Common myeloid progenitor, CD34-positive (primary cell): ENCODE results near the gene DTWD2.
"Not testable (repeated sequence)": the region's sequence is repeated elsewhere in the genome, so short reads cannot be mapped to it uniquely, and the experiment has no call there.

Experiments used
- CTCF ChIA-PET: fragments of 350-600 bp; sonication (Branson Sonifier 250); formaldehyde crosslinking; loops from one replicate; lab custom pipeline; 2021; ENCODE audit warnings: antibody characterized with exemption; lab: Charles Lee
- POLR2A ChIA-PET: fragments of 350-600 bp; sonication (Branson Sonifier 250); formaldehyde crosslinking; loops from one replicate; lab custom pipeline; 2021; ENCODE audit warnings: antibody characterized with exemption; lab: Charles Lee
- DNase-seq, 3 donors: peaks; one replicate each; pipeline versions ENCODE4 v3.0.0 to v3.0.0-alpha.2; 2013
- H3K27ac ChIP-seq, 2 experiments: 1 replicate in 1 of 2; 2 replicates in 1 of 2; pipeline ENCODE4 v1.7.0; 2013; ENCODE audit warnings: inconsistent platforms in 2 of 2, low read length in 2 of 2, mild to moderate bottlenecking in 2 of 2, low read depth in 1 of 2, moderate library complexity in 1 of 2; ENCODE audit not compliant: severe bottlenecking in 2 of 2, insufficient read depth in 1 of 2, poor library complexity in 1 of 2
- H3K27me3 ChIP-seq, 5 experiments: replicated peaks in 2 of 5; 1 replicate in 3 of 5; 2 replicates in 2 of 5; pipeline versions ENCODE4 v1.6.1 to v1.7.0; 2013; ENCODE audit warnings: low read length in 4 of 5, mild to moderate bottlenecking in 2 of 5, moderate library complexity in 2 of 5, inconsistent platforms in 1 of 5; ENCODE audit not compliant: insufficient read depth in 5 of 5, control insufficient read depth in 4 of 5
- H3K36me3 ChIP-seq, 4 experiments: 1 replicate in 2 of 4; 2 replicates in 2 of 4; pipeline versions ENCODE4 v1.6.1 to v1.7.0; 2013; ENCODE audit warnings: low read length in 3 of 4, control low read depth in 1 of 4, mild to moderate bottlenecking in 1 of 4; ENCODE audit not compliant: control insufficient read depth in 4 of 4, insufficient read depth in 4 of 4
- H3K4me1 ChIP-seq, 4 experiments: 1 replicate in 3 of 4; 2 replicates in 1 of 4; pipeline versions ENCODE4 v1.6.1 to v1.7.1; 2013; ENCODE audit warnings: low read length in 3 of 4, mild to moderate bottlenecking in 3 of 4, control low read depth in 1 of 4, inconsistent platforms in 1 of 4, moderate library complexity in 1 of 4; ENCODE audit not compliant: control insufficient read depth in 4 of 4, insufficient read depth in 4 of 4; ENCODE audit errors: control extremely low read depth in 1 of 4
- H3K4me3 ChIP-seq, 7 experiments: 1 replicate in 4 of 7; 2 replicates in 3 of 7; pipeline versions ENCODE4 v1.5.1 to v1.7.0; 2013; ENCODE audit warnings: mild to moderate bottlenecking in 7 of 7, low read length in 6 of 7, moderate library complexity in 6 of 7, inconsistent platforms in 2 of 7, low read depth in 2 of 7, control low read depth in 1 of 7; ENCODE audit not compliant: insufficient read depth in 4 of 7, control insufficient read depth in 1 of 7; ENCODE audit errors: extremely low read depth in 1 of 7
- H3K9me3 ChIP-seq, 5 experiments: 1 replicate in 4 of 5; 2 replicates in 1 of 5; pipeline versions ENCODE4 v1.6.1 to v1.7.1; 2013; ENCODE audit warnings: low read length in 4 of 5, mild to moderate bottlenecking in 2 of 5, inconsistent platforms in 1 of 5, low read depth in 1 of 5, moderate library complexity in 1 of 5; ENCODE audit not compliant: control insufficient read depth in 4 of 5, insufficient read depth in 2 of 5; ENCODE audit errors: control extremely low read depth in 1 of 5
- WGBS: methylation state at CpG from one replicate; pipeline ENCODE4 v1.1.5; 2013; ENCODE audit not compliant: insufficient coverage; 5-methylcytosine and 5-hydroxymethylcytosine counted together

Gene DTWD2

DNA sequence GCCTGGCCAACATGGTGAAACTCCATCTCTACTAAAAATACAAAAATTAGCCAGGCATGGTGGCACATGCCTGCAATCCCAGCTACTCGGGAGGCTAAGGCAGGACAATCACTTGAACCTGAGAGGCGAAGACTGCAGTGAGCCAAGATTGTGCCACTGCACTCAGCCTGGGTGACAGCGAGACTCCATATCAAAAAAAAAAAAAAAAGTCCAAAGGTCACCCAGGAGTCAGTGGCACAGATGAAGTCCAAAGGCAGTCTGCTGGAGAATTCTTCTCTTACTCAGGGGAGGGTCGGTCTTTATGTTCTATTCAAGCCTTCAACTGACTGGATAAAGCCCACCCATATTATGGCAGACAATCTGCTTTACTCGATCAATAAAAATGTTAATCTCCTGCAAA, 80.8 kb downstream of the DTWD2 start:
- H3K4me1 ChIP-seq, H3K9me3 ChIP-seq, H3K27ac ChIP-seq, POLR2A ChIA-PET, CTCF ChIA-PET, H3K27me3 ChIP-seq, H3K36me3 ChIP-seq, DNase-seq, H3K4me3 ChIP-seq: not testable (repeated sequence)
- 90% methylated on average over 4 of the region's 5 CpGs for WGBS

DNA sequence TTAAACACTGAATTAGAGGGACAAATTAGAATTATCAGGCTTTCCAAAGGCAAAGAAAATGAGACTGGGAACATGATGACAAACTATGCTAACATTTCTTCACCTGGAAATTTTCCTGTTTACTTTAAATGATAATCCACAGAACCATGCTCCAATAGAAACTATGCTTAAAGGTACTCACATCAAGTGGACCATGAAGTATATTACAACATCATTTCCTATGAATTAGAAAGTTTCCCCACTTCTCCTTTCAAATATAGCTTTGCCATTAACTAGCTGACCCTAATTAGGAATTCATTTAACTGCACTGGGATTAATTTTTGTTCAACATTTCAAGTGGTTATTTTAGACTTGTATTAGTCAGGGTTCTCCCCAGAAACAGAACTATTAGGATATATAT, 81.4 kb downstream of the DTWD2 start:
- Histone ChIP-seq H3K36me3 (peaks cover 0 to 2% (median 0%) of the 10 kb centered on the region in 4 experiments), H3K27ac (no peak overlapping the region), H3K27me3 (no peaks in the 10 kb centered on the region), H3K9me3 (peaks cover 0 to 6% (median 0%) of the 10 kb centered on the region in 5 experiments), H3K4me3 (no peak overlapping the region), H3K4me1 (no peaks in the 10 kb centered on the region)
- DNase-seq: no peak
- ChIA-PET CTCF (no interaction called here), POLR2A (no interaction called here)

DNA sequence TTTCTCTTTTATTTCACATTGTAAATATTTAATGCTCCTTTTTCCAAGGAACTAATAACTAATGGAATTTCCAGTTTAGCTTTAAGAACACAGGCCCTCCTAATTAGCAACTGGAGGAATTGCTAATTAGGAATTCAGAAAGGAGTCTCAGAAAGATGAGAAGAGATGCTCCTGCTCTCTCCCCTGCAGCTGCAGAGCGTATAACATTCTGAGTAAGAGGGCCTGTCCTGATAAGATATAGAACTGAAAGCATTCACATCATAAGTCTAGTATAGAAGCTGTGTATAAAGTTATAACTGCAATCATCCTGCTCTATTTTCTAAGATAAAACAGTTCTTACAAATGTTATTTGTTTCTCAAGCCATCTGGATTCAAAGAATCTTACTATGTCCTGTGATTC, 83.2 kb downstream of the DTWD2 start:
- Histone ChIP-seq H3K27ac (no peak overlapping the region), H3K4me1 (no peaks in the 10 kb centered on the region), H3K4me3 (no peak overlapping the region), H3K36me3 (peaks cover 0 to 1% (median 0%) of the 10 kb centered on the region in 4 experiments), H3K27me3 (no peaks in the 10 kb centered on the region), H3K9me3 (peaks cover 0 to 3% (median 0%) of the 10 kb centered on the region in 5 experiments)
- no CpG with 5 or more reads among the region's 1 CpG for WGBS
- ChIA-PET POLR2A (no interaction called here), CTCF (no interaction called here)
- peak in 1 of 3 donors; percentile 19 for DNase-seq

DNA sequence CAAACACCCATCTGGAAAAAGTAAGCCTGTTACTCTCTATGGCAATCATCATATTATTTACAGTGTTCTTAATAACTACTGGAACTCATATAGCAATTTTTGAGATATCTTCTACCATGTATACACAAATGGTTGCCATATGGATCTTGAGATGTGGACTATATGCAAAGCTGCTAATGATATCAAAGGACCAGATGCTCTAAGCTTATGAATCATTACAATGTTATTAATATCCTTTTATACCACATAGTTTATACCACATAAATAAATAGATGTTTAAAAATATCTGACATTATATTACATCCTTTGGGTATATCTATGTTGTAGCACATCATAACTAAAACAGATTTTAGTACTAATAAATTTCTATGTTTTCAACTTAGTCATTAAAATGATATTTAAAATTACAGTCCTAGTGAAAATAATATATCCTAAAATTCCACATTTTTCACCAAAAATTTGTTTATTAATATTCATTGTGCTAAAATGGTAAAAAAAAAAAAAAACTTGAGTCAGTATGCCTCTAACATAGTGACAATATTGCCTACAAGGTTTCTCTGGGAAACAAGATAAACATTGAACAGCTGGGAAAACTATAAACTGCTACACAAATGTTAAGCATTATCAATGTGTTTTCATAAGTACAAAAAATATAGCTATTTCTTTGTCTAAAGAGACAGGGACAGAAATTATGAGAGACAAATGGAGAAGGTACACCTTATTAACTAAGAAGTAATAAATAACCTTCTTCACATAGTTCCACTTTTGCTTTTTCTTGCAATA, 85.5 kb downstream of the DTWD2 start:
- Histone ChIP-seq H3K27ac (no peak overlapping the region), H3K36me3 (no peaks in the 10 kb centered on the region), H3K9me3 (no peaks in the 10 kb centered on the region), H3K27me3 (no peaks in the 10 kb centered on the region), H3K4me3 (no peak overlapping the region), H3K4me1 (no peaks in the 10 kb centered on the region)
- ChIA-PET POLR2A (no interaction called here), CTCF (no interaction called here)
- no peak for DNase-seq

DNA sequence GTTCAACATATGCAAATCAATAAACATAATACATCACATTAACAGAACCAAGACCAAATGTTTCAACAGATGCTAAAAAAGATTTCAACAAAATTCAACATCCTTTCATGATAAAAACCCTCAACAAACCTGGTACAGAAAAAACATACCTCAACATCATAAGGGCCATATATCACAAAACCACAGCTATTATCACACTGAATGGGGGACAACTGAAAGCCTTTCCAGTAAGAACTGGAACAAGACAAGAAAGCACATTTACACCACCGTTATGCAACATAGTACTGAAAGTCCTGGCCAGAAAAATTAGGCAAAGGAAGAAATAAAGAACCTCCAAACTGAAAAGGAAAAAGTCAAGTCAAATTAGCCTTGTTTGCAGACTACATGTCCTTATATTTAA, 93.6 kb downstream of the DTWD2 start:
- CTCF ChIA-PET: interaction anchor here (0.7 kb wide), 1 partner anchor 11 kb away, joined by 3 read pairs; no protein-coding TSS in a partner anchor
- H3K4me3 ChIP-seq: no peak overlapping the region
- no peaks in the 10 kb centered on the region for H3K27me3 ChIP-seq
- no CpG with 5 or more reads among the region's 1 CpG for WGBS
- H3K4me1 ChIP-seq: peaks cover 0 to 12% (median 4%) of the 10 kb centered on the region in 4 experiments
- POLR2A ChIA-PET: no interaction called here
- H3K27ac ChIP-seq: no peak overlapping the region
- H3K36me3 ChIP-seq: no peaks in the 10 kb centered on the region
- peak in 2 of 3 donors; percentile 45 to 63 for DNase-seq
- peaks cover 0 to 2% (median 0%) of the 10 kb centered on the region in 5 experiments for H3K9me3 ChIP-seq

DNA sequence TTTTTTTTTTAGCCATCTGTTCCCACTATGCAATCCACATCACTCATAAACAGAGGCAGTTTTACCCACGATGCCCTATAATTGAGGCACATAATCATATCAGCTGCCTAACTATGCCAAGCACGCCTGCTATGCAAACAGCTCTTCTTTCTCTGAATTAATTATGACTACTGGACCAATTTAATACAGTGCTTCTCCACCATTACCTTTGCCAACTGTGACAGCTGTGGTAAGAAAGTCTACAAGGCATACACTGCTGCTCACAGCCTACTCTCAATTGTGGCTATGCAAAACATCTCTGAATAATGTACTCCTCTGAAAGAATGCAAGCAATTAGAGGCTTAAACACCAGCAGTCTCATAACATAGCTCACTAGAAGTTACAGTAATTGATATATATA, 97.1 kb downstream of the DTWD2 start:
- Histone ChIP-seq H3K27ac (no peak overlapping the region), H3K27me3 (no peaks in the 10 kb centered on the region), H3K4me3 (no peak overlapping the region), H3K36me3 (peaks cover 0 to 2% (median 0%) of the 10 kb centered on the region in 4 experiments), H3K4me1 (peaks cover 0 to 12% (median 4%) of the 10 kb centered on the region in 4 experiments), H3K9me3 (peaks cover 0 to 2% (median 0%) of the 10 kb centered on the region in 5 experiments)
- ChIA-PET CTCF (no interaction called here), POLR2A (no interaction called here)
- WGBS: 89% methylated on average over 2 of the region's 2 CpGs
- no peak for DNase-seq

DNA sequence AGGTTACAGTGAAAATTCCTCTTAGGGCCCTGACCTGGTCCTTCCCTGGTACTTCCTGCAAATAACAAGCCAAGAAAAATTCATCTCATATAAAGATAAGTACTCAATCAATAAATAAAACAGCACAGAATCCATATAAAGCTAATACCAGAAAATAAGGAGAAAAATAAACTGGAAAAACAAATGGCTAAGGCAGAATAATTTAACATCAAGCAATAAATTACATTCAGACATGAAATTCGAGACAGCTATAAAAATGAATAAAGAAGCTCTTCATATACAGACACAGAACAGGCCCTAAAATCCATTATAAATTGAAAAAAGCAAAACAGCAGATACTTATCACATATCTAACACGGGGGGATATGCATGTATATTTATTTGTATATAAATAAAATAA, 99.2 kb downstream of the DTWD2 start:
- POLR2A ChIA-PET: no interaction called here
- H3K27me3 ChIP-seq: no peaks in the 10 kb centered on the region
- no CpG with 5 or more reads among the region's 2 CpGs for WGBS
- H3K4me3 ChIP-seq: no peak overlapping the region
- H3K27ac ChIP-seq: no peak overlapping the region
- H3K36me3 ChIP-seq: peaks cover 0 to 2% (median 0%) of the 10 kb centered on the region in 4 experiments
- CTCF ChIA-PET: no interaction called here
- peaks cover 0 to 6% (median 0%) of the 10 kb centered on the region in 4 experiments for H3K4me1 ChIP-seq
- DNase-seq: no peak
- no peaks in the 10 kb centered on the region for H3K9me3 ChIP-seq
